Measurements from ENCODE around the gene STK16. TPM values are rescaled to one million over a fixed set of nuclear protein-coding genes. Genes with fewer than 3 reads are reported as not detected.

The STK16 gene
- total and polyA plus RNA-seq, 4 donors = 19.7 to 37.2 (median 24.7) TPM

DNA sequence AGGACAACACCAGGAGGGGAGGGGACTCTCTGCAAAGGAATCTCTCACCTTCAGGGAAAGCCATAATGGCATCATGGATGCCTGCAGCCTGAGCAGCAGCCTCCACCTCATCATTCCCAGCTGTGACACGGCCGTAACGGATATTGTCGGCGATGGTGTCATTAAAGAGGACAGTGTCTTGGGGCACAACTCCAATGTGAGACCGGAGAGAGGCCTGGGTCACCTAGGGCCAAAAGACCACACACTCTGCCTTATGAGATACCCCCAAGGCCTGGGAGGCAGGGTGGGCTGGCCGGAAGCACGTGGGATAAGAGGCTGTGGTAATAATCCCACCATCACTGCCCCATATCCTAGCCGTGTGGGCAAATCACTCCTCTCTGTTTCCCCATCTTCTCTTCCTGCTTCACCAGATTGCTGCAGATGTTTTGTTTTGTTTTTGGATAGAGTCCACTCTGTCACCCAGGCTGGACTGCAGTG is 34.4 kb upstream of the STK16 start:
- 91 to 92% methylated on average over 9 of the region's 9 CpGs for WGBS, 2 donors
- Histone ChIP-seq H3K9me3 (ENCODE audit: control insufficient read depth, low read length) (no peaks in the 10 kb centered on the region), H3K4me3 (ENCODE audit: low read length in 2 of 2) (no peak overlapping the region), H3K4me1 (ENCODE audit: control insufficient read depth in 1 of 2, insufficient read depth in 2 of 2, low read length in 2 of 2) (no peaks in the 10 kb centered on the region), H3K36me3 (ENCODE audit: control insufficient read depth in 1 of 2, insufficient read depth in 2 of 2, low read length in 1 of 2) (peaks cover 0 to 6% of the 10 kb centered on the region in 2 donors), H3K27me3 (ENCODE audit: control insufficient read depth in 1 of 2, insufficient read depth in 2 of 2, low read length in 1 of 2) (no peaks in the 10 kb centered on the region), H3K27ac (ENCODE audit: low read depth in 1 of 2, low read length in 2 of 2) (no peak overlapping the region)
- intact Hi-C loops (cut with DNase I) = no loop called here
- no peak for DNase-seq
- no peak for ATAC-seq (ENCODE audit: low FRiP score)

- WGBS, 2 donors = 88 to 94% methylated on average over 8 of the region's 8 CpGs
- Histone ChIP-seq H3K9me3 (ENCODE audit: control insufficient read depth, low read length) (no peaks in the 10 kb centered on the region), H3K27ac (ENCODE audit: low read depth in 1 of 2, low read length in 2 of 2) (no peak overlapping the region), H3K4me3 (ENCODE audit: low read length in 2 of 2) (no peak overlapping the region), H3K4me1 (ENCODE audit: control insufficient read depth in 1 of 2, insufficient read depth in 2 of 2, low read length in 2 of 2) (no peaks in the 10 kb centered on the region), H3K36me3 (ENCODE audit: control insufficient read depth in 1 of 2, insufficient read depth in 2 of 2, low read length in 1 of 2) (peaks cover 0 to 6% of the 10 kb centered on the region in 2 donors), H3K27me3 (ENCODE audit: control insufficient read depth in 1 of 2, insufficient read depth in 2 of 2, low read length in 1 of 2) (no peaks in the 10 kb centered on the region)
- ATAC-seq (ENCODE audit: low FRiP score) (no peak), DNase-seq (no peak)
- intact Hi-C loops (cut with DNase I) = no loop called here
These were observed 32.3 kb upstream of the STK16 start for GRCh38 chr2:219213026-219213415.

- H3K4me1 ChIP-seq (ENCODE audit: control insufficient read depth in 1 of 2, insufficient read depth in 2 of 2, low read length in 2 of 2) = no peaks in the 10 kb centered on the region
- H3K27ac ChIP-seq (ENCODE audit: low read depth in 1 of 2, low read length in 2 of 2) = no peak overlapping the region
- no peak overlapping the region for H3K4me3 ChIP-seq (ENCODE audit: low read length in 2 of 2)
- intact Hi-C loops (cut with DNase I) = no loop called here
- H3K9me3 ChIP-seq (ENCODE audit: control insufficient read depth, low read length) = no peaks in the 10 kb centered on the region
- peaks cover 0 to 6% of the 10 kb centered on the region in 2 donors for H3K36me3 ChIP-seq (ENCODE audit: control insufficient read depth in 1 of 2, insufficient read depth in 2 of 2, low read length in 1 of 2)
- WGBS, 2 donors = 96 to 97% methylated on average over 10 of the region's 10 CpGs
- no peaks in the 10 kb centered on the region for H3K27me3 ChIP-seq (ENCODE audit: control insufficient read depth in 1 of 2, insufficient read depth in 2 of 2, low read length in 1 of 2)
- ATAC-seq (ENCODE audit: low FRiP score) (no peak), DNase-seq (no peak)
These were observed 31.7 kb upstream of the STK16 start for GRCh38 chr2:219213486-219214071.

- no peaks in the 10 kb centered on the region for H3K4me1 ChIP-seq (ENCODE audit: control insufficient read depth in 1 of 2, insufficient read depth in 2 of 2, low read length in 2 of 2)
- no peaks in the 10 kb centered on the region for H3K9me3 ChIP-seq (ENCODE audit: control insufficient read depth, low read length)
- peaks cover 0 to 5% of the 10 kb centered on the region in 2 donors for H3K36me3 ChIP-seq (ENCODE audit: control insufficient read depth in 1 of 2, insufficient read depth in 2 of 2, low read length in 1 of 2)
- 95% methylated on average over 15 of the region's 15 CpGs for WGBS, 2 donors
- ATAC-seq (ENCODE audit: low FRiP score) (no peak), DNase-seq (no peak)
- intact Hi-C loops (cut with DNase I) = no loop called here
- H3K4me3 ChIP-seq (ENCODE audit: low read length in 2 of 2) = no peak overlapping the region
- H3K27ac ChIP-seq (ENCODE audit: low read depth in 1 of 2, low read length in 2 of 2) = no peak overlapping the region
- no peaks in the 10 kb centered on the region for H3K27me3 ChIP-seq (ENCODE audit: control insufficient read depth in 1 of 2, insufficient read depth in 2 of 2, low read length in 1 of 2)
These were observed 31.1 kb upstream of the STK16 start for GRCh38 chr2:219214141-219214540.

DNA sequence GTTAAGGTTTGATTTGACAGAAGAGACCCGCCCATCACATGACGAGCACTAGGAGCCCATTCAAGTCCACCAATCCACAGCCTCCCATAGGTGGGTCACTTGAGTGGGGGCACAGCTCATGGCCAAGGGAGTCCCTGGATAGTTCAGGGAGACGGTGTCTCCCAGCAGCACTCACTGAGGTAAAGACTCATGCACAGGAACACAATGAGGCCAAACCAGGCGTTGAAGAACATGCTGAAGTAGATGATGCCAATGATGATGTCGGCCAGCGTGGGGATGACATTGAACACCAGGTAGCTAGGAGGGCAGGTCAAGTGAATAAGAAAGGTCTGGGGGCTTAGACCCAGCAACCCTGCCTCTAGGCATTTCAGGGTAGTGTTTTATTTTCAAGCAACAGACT is 30.5 kb upstream of the STK16 start:
- Histone ChIP-seq H3K36me3 (ENCODE audit: control insufficient read depth in 1 of 2, insufficient read depth in 2 of 2, low read length in 1 of 2) (peaks cover 0 to 2% of the 10 kb centered on the region in 2 donors), H3K27ac (ENCODE audit: low read depth in 1 of 2, low read length in 2 of 2) (no peak overlapping the region), H3K4me1 (ENCODE audit: control insufficient read depth in 1 of 2, insufficient read depth in 2 of 2, low read length in 2 of 2) (no peaks in the 10 kb centered on the region), H3K4me3 (ENCODE audit: low read length in 2 of 2) (no peak overlapping the region), H3K27me3 (ENCODE audit: control insufficient read depth in 1 of 2, insufficient read depth in 2 of 2, low read length in 1 of 2) (no peaks in the 10 kb centered on the region), H3K9me3 (ENCODE audit: control insufficient read depth, low read length) (no peaks in the 10 kb centered on the region)
- intact Hi-C loops (cut with DNase I) = no loop called here
- WGBS, 2 donors = 93 to 94% methylated on average over 6 of the region's 6 CpGs
- DNase-seq (no peak), ATAC-seq (ENCODE audit: low FRiP score) (no peak)

DNA sequence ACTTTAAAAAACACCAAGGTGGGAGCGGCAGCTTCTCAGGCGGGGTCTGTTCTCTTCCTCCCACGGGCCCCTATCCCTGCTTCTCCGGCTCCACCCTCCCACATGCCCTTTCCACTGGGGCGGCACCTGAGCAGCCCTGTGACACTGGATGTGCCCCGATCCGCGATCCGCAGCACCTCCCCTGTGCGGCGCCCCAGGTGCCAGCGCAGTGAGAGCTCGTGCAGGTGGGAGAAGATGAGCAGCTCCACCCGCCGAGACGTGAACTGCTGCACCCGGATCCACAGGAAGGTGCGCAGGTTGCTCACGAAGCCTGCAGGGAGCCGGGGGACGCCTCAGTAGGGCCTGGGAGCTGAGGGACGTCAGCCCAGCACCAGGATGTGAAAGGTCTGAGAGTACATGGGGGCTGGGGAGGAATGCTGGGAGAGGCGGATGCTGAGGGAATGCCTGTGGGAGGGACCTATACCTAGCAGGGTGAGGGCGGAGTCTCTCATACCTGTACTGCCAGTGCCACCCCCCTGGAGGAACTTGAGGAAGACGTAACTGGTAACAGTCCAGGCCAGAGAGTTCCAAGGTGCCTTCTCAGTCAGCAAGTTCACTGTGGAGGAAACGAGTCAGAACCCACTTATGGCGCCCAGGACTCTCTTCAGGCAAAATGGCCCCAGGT is 29.3 kb upstream of the STK16 start:
- intact Hi-C loops (cut with DNase I) = no loop called here
- H3K27ac ChIP-seq (ENCODE audit: low read depth in 1 of 2, low read length in 2 of 2) = no peak overlapping the region
- H3K9me3 ChIP-seq (ENCODE audit: control insufficient read depth, low read length) = no peaks in the 10 kb centered on the region
- DNase-seq (no peak), ATAC-seq (ENCODE audit: low FRiP score) (no peak)
- no peaks in the 10 kb centered on the region for H3K36me3 ChIP-seq (ENCODE audit: control insufficient read depth in 1 of 2, insufficient read depth in 2 of 2, low read length in 1 of 2)
- H3K27me3 ChIP-seq (ENCODE audit: control insufficient read depth in 1 of 2, insufficient read depth in 2 of 2, low read length in 1 of 2) = no peaks in the 10 kb centered on the region
- no peaks in the 10 kb centered on the region for H3K4me1 ChIP-seq (ENCODE audit: control insufficient read depth in 1 of 2, insufficient read depth in 2 of 2, low read length in 2 of 2)
- no peak overlapping the region for H3K4me3 ChIP-seq (ENCODE audit: low read length in 2 of 2)
- WGBS, 2 donors = 94 to 97% methylated on average over 27 of the region's 27 CpGs

DNA sequence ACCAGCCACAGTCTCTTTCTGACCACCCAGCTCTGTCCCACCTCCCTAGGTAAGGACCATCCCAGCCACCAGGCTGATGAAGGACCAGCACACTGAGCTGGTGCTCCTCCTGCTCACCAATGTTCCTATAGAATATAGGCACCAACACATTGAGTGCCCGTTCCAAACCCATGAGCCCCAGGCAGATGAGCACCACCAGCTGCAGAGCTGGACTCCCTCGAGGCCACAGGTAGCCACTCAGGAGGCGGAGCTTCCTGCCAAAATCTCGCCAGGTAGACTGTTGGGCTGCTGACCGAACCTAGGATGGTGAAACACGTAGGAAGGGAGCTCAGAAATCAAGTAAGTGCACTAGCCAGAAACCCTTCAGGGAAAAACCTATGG is 28.8 kb upstream of the STK16 start:
- Histone ChIP-seq H3K4me1 (ENCODE audit: control insufficient read depth in 1 of 2, insufficient read depth in 2 of 2, low read length in 2 of 2) (no peaks in the 10 kb centered on the region), H3K27ac (ENCODE audit: low read depth in 1 of 2, low read length in 2 of 2) (no peak overlapping the region), H3K27me3 (ENCODE audit: control insufficient read depth in 1 of 2, insufficient read depth in 2 of 2, low read length in 1 of 2) (no peaks in the 10 kb centered on the region), H3K36me3 (ENCODE audit: control insufficient read depth in 1 of 2, insufficient read depth in 2 of 2, low read length in 1 of 2) (no peaks in the 10 kb centered on the region), H3K4me3 (ENCODE audit: low read length in 2 of 2) (no peak overlapping the region), H3K9me3 (ENCODE audit: control insufficient read depth, low read length) (no peaks in the 10 kb centered on the region)
- intact Hi-C loops (cut with DNase I) = no loop called here
- WGBS, 2 donors = 94 to 95% methylated on average over 6 of the region's 6 CpGs
- no peak for DNase-seq
- no peak for ATAC-seq (ENCODE audit: low FRiP score)

- Histone ChIP-seq H3K9me3 (ENCODE audit: control insufficient read depth, low read length) (no peaks in the 10 kb centered on the region), H3K27ac (ENCODE audit: low read depth in 1 of 2, low read length in 2 of 2) (peak overlapping the region in 1 of 2 donors; percentile 96), H3K4me3 (ENCODE audit: low read length in 2 of 2) (peak overlapping the region; percentile 1 to 31), H3K4me1 (ENCODE audit: control insufficient read depth in 1 of 2, insufficient read depth in 2 of 2, low read length in 2 of 2) (no peaks in the 10 kb centered on the region), H3K27me3 (ENCODE audit: control insufficient read depth in 1 of 2, insufficient read depth in 2 of 2, low read length in 1 of 2) (no peaks in the 10 kb centered on the region), H3K36me3 (ENCODE audit: control insufficient read depth in 1 of 2, insufficient read depth in 2 of 2, low read length in 1 of 2) (peaks cover 0 to 6% of the 10 kb centered on the region in 2 donors)
- intact Hi-C loops (cut with DNase I) = loop anchor here in 1 of 2 donors (2.0 kb wide), 3 partner anchors 35 to 57 kb away; partner anchors contain the start of genes CNPPD1, NHEJ1, TUBA4A and TUBA4B
- ATAC-seq (ENCODE audit: low FRiP score) = peak; percentile 80
- WGBS, 2 donors = 0% methylated on average over 33 to 37 of the region's 37 CpGs
- DNase-seq = peak; percentile 86 to 90
These were observed 27.0 kb upstream of the STK16 start for GRCh38 chr2:219218217-219218731.
